Measurements from ENCODE around the gene HSP90AB1. TPM values are rescaled to one million over a fixed set of nuclear protein-coding genes. Genes with fewer than 3 reads are reported as not detected.

HSP90AB1 gene
- total and polyA plus RNA-seq, 8 donors: 168 to 549 (median 359) TPM

DNA sequence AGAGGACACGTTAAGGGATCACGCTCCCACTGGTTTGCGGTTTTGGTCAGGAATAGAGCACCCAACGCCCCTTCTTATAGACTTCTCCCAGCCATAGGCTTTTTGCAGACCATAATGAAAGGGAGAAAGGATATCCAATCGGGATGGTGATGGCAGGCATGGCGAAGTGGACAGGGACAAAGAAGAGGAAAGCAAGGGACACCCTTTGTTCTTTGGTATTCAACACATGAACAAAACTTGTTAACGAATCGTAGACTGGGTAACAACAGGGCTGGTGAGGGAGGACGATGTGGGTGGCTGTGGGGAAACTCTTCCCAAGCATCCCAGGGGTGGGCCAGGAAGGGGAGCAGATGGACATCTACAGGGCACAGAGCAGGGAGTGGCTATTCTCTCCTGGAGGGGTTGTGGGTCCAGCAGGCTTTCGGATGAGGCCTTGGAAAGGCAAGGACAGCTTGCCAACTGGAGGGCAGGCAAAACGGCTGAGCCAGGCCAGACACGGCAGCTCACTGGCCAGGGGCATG is 1.4 kb upstream of the HSP90AB1 start:
- peak overlapping the region; percentile 70 to 99 (median 92) for H3K4me3 ChIP-seq
- intact Hi-C loops (cut with DNase I; ENCODE audit: low total_unique reads): no loop called here
- peaks cover 26 to 38% (median 33%) of the 10 kb centered on the region in 4 donors for H3K4me1 ChIP-seq
- no peaks in the 10 kb centered on the region for H3K27me3 ChIP-seq
- peaks cover 16 to 20% (median 19%) of the 10 kb centered on the region in 4 donors for H3K36me3 ChIP-seq
- WGBS, 5 donors: 64 to 71% (median 69%) methylated on average over 12 of the region's 12 CpGs
- no peak for DNase-seq
- TF ChIP-seq POLR2A (IDR thresholded peaks at IDR 0.05) (no peak), EP300 (IDR thresholded peaks at IDR 0.05) (no peak), POLR2AphosphoS5 (IDR thresholded peaks at IDR 0.05) (no peak)
- TF ChIP-seq, protein P1, sequence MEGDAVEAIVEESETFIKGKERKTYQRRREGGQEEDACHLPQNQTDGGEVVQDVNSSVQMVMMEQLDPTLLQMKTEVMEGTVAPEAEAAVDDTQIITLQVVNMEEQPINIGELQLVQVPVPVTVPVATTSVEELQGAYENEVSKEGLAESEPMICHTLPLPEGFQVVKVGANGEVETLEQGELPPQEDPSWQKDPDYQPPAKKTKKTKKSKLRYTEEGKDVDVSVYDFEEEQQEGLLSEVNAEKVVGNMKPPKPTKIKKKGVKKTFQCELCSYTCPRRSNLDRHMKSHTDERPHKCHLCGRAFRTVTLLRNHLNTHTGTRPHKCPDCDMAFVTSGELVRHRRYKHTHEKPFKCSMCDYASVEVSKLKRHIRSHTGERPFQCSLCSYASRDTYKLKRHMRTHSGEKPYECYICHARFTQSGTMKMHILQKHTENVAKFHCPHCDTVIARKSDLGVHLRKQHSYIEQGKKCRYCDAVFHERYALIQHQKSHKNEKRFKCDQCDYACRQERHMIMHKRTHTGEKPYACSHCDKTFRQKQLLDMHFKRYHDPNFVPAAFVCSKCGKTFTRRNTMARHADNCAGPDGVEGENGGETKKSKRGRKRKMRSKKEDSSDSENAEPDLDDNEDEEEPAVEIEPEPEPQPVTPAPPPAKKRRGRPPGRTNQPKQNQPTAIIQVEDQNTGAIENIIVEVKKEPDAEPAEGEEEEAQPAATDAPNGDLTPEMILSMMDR (IDR thresholded peaks at IDR 0.05): no peak
- no peaks in the 10 kb centered on the region for H3K9me3 ChIP-seq
- peak overlapping the region; percentile 94 to 99 (median 98) for H3K27ac ChIP-seq

- intact Hi-C loops (cut with DNase I; ENCODE audit: low total_unique reads): no loop called here
- DNase-seq: peak; percentile 90 to 97
- 0 to 1% (median 1%) methylated on average over 38 to 62 of the region's 62 CpGs for WGBS, 5 donors
- no peaks in the 10 kb centered on the region for H3K9me3 ChIP-seq
- H3K27me3 ChIP-seq: no peaks in the 10 kb centered on the region
- peaks cover 23 to 27% (median 26%) of the 10 kb centered on the region in 4 donors for H3K36me3 ChIP-seq
- peaks cover 26 to 44% (median 37%) of the 10 kb centered on the region in 4 donors for H3K4me1 ChIP-seq
- TF ChIP-seq POLR2AphosphoS5 (IDR thresholded peaks at IDR 0.05) (peak; percentile 31 to 76 (median 62)), POLR2A (IDR thresholded peaks at IDR 0.05) (no peak), EP300 (IDR thresholded peaks at IDR 0.05) (no peak)
- TF ChIP-seq, protein P1 (IDR thresholded peaks at IDR 0.05): peak in 1 of 7 experiments; percentile 13
- H3K27ac ChIP-seq: peak overlapping the region; percentile 94 to 99 (median 98)
- H3K4me3 ChIP-seq: peak overlapping the region; percentile 70 to 99 (median 92)
Measured at GRCh38 chr6:44245912-44246662, 814 bp upstream of the HSP90AB1 start.

DNA sequence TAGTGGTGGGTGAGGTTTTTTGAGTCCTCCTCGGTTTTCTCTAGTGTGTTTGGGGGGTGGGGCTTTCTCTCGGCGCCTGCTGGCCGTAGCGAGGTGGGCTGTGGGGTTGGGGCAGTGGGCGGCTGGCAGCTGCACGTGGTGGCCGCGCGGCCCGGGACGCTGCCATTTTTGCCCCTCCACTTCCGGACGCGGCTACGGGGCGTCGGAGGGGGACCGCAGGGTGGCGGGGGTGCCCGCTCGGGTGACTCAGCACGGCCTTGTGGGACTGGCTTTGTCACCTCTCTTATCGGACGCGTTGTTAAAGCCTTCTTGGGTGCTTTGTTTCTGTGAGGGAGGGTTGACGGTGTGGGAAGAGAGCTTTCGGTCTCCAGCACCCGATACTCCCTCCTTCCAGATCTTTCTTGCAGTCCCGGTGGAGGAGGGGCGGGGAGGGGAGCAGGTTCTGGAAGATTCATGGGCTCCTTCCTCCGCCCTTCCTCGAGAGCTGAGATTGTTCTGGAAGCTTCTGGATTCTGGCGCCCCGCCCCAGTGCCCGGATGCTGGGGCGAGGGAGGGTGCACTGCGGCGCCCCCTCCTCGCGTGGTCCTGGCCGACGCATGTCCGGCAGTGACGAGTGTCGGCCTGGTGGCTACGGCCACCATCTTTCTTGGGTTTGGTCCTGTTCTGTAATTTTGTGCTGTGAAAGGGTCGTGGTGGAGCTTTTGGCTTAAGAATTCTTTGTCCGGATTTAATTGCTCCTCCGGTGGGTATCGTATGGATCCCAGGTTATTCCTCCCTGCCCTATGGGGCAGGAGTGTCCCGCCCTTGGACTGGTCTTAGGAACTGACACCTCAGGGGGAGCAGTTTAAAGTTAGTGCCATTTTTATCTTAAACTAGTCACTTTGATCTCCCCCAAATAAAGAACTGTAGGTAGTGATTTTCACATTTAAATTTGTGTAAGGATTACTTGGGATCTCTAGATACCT is 719 bp downstream of the HSP90AB1 start:
- no peaks in the 10 kb centered on the region for H3K27me3 ChIP-seq
- intact Hi-C loops (cut with DNase I; ENCODE audit: low total_unique reads): no loop called here
- TF ChIP-seq, protein P1 (IDR thresholded peaks at IDR 0.05): no peak
- peak; percentile 30 to 67 (median 54) for TF ChIP-seq POLR2AphosphoS5 (IDR thresholded peaks at IDR 0.05)
- H3K4me3 ChIP-seq: peak overlapping the region; percentile 70 to 99 (median 92)
- DNase-seq: peak; percentile 80 to 91
- peak overlapping the region; percentile 94 to 99 (median 98) for H3K27ac ChIP-seq
- 0 to 1% (median 0%) methylated on average over 37 to 52 of the region's 52 CpGs for WGBS, 5 donors
- H3K9me3 ChIP-seq: no peaks in the 10 kb centered on the region
- peaks cover 38 to 42% (median 41%) of the 10 kb centered on the region in 4 donors for H3K36me3 ChIP-seq
- peaks cover 32 to 57% (median 48%) of the 10 kb centered on the region in 4 donors for H3K4me1 ChIP-seq

DNA sequence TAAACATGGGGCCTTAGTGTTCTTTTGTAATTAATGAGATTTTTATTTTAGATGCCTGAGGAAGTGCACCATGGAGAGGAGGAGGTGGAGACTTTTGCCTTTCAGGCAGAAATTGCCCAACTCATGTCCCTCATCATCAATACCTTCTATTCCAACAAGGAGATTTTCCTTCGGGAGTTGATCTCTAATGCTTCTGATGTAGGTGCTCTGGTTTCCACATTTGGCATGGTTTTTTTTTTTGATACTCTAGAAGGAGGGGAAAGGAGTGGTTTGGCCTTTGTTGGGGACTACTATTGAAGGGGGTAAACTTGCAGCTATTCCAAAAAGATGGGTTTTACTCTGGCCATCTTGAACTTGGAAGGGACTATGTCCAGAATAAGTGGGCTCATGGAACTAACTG is 1.7 kb downstream of the HSP90AB1 start:
- TF ChIP-seq POLR2A (IDR thresholded peaks at IDR 0.05): no peak
- TF ChIP-seq, protein P1 (IDR thresholded peaks at IDR 0.05): no peak
- Histone ChIP-seq H3K27ac (peak overlapping the region in 4 of 5 donors; percentile 94 to 99 (median 98)), H3K27me3 (no peaks in the 10 kb centered on the region), H3K4me1 (peaks cover 33 to 67% (median 56%) of the 10 kb centered on the region in 4 donors), H3K36me3 (peaks cover 48 to 52% (median 51%) of the 10 kb centered on the region in 4 donors), H3K9me3 (no peaks in the 10 kb centered on the region), H3K4me3 (peak overlapping the region; percentile 70 to 99 (median 92))
- intact Hi-C loops (cut with DNase I; ENCODE audit: low total_unique reads): no loop called here
- DNase-seq: no peak
- WGBS, 5 donors: 9 to 20% (median 16%) methylated on average over 1 of the region's 1 CpG

Data from stomach (tissue), 9 donors.